GM04503 (cell line): ENCODE data around the gene HSPA12B.
A peak's percentile ranks its signal among the peaks of the same experiment; 100 is the strongest.
"Not testable (repeated sequence)": the region's sequence is repeated elsewhere in the genome, so short reads cannot be mapped to it uniquely, and the experiment has no call there.

ENCODE experiments used
- DNase-seq: peaks from one replicate; pipeline ENCODE4 v3.0.0-alpha.2; 2012; ENCODE audit warnings: low read depth

The HSPA12B gene

GRCh38 chr20:3787324-3788014, 55.0 kb downstream of the HSPA12B start:
- no peak for DNase-seq

- no peak for DNase-seq
These were observed 56.2 kb downstream of the HSPA12B start for GRCh38 chr20:3788685-3789155.

- not testable (repeated sequence) for DNase-seq
These were observed 56.7 kb downstream of the HSPA12B start for GRCh38 chr20:3789201-3789600.

- not testable (repeated sequence) for DNase-seq
These were observed 61.7 kb downstream of the HSPA12B start for GRCh38 chr20:3794168-3794567.

GRCh38 chr20:3794701-3795420, 62.4 kb downstream of the HSPA12B start:
- no peak for DNase-seq

DNA sequence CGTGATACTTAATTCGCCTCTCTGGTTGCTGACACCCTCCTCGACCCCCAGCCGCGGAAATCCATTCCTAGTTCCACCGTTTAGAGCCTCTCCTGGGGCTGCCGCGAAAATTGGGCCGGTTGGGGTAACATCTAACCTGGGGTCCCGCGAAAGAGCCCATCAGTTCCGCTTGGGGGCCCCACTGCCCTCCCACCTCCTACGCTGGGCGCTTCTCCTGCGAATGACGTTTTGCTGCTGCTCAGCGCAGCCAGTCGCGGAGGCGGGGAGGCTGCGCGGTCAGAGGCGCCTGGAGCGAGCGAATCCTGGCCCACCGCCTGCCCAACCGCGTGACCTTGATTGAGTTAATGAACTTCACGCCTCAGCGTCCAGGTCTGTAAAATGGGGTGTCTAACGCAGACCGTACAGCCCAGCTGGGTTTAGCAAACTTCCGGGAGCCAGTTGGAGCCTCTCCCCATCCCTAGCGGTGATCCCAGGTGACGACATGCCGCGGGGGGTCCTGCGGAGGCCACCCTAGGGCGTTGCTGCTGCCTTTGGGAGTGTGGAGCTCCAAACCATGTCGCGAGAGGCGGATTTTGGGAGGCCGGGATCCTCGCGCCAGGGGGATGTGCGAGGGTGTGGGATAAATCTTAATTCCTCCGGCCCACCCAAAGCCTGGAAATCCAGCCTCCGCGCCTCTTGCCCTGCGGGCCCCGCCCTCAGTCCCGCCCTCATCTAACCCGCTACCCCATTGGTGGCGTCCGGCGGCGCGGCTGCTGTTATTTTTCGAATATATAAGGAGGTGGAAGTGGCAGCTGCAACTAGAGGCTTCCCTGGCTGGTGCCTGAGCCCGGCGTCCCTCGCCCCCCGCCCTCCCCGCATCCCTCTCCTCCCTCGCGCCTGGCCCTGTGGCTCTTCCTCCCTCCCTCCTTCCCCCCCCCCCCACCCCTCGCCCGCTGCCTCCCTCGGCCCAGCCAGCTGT, 63.3 kb downstream of the HSPA12B start, which contains the start of gene CDC25B:
TSS of gene CDC25B (plus strand) at position 800 of the 958 bp plus-strand sequence. CDS start 222 bp downstream, outside the sequence.
- DNase-seq = peak; percentile 55

- no peak for DNase-seq
These were observed 64.2 kb downstream of the HSPA12B start for GRCh38 chr20:3796477-3797225.

DNA sequence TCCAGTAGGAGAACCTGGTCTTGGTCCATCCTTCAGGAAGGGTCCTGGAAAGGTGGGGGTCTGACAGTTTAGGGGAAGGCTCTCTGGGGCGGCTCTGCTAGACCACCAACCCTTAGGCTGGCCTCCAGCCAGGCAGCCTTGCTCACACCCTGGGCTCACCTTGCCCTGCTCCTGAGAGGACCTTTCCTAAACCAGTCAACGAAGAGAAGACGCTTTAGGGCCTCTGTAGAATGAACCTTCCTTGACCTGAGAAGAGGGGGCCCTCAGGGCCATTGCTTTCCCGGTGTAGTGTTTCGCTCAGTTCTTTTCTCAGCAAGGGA, 64.7 kb downstream of the HSPA12B start:
- DNase-seq = no peak

DNA sequence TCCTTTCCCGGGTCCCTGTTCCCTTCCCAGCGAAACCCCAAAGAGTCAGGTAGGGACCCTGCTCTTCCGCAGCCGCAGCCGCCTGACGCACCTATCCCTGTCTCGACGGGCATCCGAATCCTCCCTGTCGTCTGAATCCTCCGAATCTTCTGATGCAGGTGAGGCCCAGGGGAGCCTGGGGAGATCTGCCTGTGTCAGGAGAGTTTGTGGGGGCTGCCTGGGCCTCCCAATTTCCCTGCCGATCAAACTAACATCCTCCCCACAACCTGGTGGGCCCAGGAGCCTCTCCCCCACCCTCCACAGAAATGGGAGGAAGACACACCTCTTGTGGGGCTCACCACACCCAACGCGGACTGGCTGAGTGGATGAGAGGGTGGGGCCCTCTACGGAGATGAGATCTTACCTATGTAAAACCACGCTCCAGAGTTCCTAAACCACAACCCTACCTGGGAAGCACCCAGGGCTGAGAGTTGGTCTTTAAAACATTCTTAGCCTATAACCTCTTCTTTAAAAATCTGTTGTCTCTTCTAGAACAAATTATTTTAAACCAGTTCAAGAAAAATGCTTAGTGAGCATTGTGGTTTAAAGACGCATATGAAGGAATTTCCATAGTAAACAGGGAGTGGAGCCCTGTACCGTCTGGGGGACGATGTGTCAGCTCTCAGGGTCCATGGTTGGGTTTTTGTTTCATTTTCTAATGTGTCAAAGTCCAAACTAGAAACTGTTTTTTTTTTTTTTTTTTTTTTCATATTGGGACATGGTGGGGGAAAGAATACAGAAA, 65.3 kb downstream of the HSPA12B start:
- no peak for DNase-seq

GRCh38 chr20:3798373-3798768, 65.9 kb downstream of the HSPA12B start:
- DNase-seq = no peak

DNA sequence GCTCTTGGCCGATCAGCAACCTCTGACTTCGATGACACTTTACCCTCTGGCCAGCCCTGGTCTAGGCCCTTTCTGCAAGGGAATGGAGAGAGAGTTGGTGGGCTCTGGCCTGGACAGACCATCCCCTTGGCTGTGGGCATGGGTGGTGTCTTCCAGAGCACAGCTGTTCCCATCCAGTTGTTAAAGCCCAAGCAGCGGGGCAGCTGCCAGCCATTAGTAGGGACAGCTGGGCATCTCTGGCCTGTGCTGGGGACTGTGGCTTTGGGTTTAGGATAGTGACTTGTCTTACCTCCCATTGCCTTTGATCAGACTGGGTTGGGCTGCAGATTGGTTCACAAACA, 66.4 kb downstream of the HSPA12B start:
- DNase-seq = no peak

DNA sequence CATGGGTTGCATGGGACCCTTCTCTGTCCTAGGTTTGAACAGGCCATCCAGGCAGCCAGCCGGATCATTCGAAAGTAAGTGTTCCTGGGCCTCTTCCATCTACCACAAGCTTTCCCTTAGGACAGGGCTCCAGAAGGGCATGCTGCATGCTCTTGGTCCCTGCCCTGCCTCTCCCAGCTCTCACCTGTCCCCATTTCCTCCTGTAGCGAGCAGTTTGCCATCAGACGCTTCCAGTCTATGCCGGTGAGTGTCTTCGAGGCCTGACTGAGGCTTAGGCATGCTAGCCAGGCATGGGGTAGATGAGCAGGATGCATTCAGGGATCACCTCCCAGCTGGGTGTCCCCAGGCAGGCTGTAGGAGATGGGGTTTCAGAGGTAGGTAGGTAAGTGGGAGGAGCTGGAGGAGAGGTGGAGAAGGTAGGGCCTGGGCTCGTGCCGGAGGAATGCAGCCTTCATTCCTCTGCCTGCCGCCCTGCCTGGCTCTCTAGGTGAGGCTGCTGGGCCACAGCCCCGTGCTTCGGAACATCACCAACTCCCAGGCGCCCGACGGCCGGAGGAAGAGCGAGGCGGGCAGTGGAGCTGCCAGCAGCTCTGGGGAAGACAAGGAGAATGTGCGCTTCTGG, 67.9 kb downstream of the HSPA12B start:
- DNase-seq = no peak

DNA sequence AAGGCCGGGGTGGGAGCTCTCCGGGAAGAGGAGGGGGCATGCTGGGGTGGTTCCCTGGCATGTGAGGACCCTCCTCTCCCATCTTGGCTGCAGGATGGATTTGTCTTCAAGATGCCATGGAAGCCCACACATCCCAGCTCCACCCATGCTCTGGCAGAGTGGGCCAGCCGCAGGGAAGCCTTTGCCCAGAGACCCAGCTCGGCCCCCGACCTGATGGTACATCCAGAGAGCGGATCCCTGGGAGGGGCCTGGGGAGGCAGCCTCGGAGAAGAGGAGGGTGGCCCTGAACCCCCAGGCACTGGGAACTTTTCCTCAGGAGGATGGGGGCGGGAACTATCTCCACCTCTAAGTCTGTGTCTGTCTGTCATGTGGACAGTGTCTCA, 68.4 kb downstream of the HSPA12B start:
- DNase-seq = no peak

- no peak for DNase-seq
These were observed 68.8 kb downstream of the HSPA12B start for GRCh38 chr20:3801299-3801698.

DNA sequence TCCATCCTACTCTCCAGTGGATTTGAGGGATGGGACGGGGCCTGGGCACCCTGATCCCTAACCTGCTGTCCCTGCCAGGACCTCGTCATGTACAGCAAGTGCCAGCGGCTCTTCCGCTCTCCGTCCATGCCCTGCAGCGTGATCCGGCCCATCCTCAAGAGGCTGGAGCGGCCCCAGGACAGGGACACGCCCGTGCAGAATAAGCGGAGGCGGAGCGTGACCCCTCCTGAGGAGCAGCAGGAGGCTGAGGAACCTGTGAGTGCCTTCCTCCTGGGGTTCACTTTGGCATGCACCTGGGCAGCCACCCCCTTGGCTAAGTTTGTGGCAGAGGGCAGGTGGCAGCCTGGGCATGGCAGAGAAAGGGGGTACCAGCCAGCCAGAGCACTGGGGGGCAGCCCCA, 69.4 kb downstream of the HSPA12B start:
- DNase-seq = no peak
